ENCODE results near the gene UCP2.
A peak's percentile ranks its signal among the peaks of the same experiment; 100 is the strongest.

The UCP2 gene

DNA sequence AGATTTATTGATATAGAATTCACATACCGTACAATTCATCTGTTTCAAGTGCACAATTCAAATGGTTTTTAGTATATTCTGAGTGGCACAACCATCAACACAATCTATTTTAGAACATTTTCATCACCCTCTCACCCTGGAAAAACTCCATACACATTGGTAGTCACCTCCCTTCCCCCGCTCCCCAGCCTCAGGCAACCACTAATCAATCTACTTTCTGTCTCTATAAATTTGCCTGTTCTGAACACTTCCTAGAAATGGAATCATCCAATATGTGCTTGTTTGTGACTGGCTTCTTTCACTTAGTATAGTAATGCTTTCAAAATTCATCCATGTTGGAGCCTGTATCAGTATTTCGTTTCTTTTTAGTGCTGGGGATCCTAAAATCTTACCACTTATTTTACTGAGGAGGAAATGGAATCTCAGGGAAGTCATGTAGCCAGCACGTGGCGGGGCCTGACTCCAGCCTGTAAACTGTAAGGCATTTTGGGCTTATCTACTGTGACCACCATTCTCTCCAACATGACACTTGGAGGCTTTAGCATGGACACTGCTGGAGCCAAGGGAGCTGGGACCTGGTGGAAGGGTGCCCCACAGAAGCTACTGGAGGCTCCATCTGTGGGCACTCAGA is 27.1 kb upstream of the UCP2 start:
- DNase-seq: no peak

DNA sequence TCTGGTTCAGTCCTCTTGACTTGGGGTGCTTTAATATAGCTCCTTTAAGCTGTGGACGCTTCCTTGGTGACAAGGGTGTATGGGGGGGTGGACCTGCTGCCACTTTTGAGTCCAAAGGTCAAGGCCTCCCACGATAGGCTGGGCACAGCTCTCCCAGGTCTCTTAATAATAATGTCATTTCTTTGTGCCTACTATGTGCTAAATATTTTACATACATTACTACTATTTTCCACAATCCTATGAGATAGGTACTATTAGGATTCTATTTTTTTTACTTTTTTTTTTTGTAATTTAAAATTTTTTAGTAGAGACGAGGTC is 26.5 kb upstream of the UCP2 start:
- no peak for DNase-seq

DNA sequence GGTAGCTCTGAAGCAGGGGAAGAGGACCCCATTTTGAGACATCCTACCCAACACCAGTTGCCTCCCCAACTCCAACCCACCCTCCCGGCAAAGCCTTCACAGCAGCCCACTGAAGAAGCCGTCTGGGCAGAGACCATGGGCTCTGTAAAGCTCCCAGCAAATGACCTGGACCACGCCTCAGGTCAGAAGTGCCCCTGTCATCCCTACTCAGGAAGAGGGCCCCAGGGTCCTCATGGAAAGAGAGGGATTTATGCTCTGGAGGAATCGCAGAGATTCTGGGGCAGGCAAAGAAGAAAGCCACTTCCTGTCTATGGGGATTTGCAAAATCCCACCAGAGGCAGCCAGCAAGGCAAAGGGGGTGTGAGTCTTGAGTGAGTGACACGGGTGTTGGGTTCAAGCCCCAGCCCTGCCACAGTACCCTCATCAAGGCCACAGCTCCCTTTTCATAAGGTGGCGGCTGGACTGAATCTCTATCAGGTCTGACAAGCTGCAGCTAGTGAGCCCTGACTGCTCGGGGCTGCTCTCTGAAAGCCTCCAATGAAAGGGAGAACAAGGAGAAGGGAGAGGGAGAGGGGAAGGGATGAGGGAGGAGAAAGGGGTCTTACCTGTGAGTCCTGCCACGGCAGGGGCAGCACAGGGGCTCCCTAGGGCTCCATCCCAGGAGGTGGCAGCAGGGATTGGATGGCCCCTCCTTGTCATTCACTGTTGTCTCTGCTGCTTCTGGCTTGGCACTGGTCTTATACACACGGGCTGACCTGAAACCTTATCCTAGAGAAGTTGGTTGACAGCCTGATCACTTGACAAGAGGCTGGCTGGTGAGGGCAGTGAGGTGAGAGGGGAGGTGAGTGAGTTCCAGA is 26.0 kb upstream of the UCP2 start, which contains the start of gene UCP3:
Gene UCP3, minus strand, starts transcription at position 713 of the 857 bp plus-strand sequence. CDS start 2,043 bp downstream, outside the sequence.
- no peak for DNase-seq

DNA sequence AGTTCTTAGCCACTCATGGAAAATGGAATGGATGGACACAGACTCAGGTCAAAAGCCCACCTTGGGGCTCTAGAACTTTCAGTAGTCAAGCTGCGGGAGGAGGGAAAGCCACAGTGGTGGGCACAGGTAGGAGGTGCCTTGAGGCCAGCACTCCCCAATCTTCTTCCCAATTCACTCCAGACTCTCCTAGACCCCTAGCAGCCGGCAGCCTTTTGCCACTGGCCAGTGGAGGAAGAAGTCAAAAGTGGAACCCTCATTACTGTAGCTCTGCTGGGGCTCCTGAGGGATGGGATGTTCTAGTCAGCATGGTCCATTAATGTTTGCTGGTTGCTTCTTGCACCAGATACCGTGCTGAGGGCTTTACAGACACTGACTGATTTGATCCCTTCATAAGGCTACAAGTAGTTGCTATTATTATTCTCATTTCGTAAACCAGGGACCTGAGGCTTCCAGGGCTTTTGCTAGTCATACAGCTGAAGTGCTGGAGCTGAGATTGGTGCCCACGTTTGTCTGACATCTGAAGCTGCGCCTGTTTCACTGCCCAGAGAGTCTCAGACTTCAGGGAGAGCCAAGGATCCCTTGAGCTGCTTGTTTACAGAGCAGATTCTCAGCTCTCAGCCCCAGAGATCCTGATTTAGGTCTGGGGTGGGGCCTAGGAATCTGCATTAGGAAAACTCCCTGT is 25.2 kb upstream of the UCP2 start:
- DNase-seq: no peak

- DNase-seq: no peak
Observed at GRCh38 chr11:74006743-74007304, 24.2 kb upstream of the UCP2 start.

GRCh38 chr11:74005721-74006517 is 23.3 kb upstream of the UCP2 start:
- no peak for DNase-seq

DNA sequence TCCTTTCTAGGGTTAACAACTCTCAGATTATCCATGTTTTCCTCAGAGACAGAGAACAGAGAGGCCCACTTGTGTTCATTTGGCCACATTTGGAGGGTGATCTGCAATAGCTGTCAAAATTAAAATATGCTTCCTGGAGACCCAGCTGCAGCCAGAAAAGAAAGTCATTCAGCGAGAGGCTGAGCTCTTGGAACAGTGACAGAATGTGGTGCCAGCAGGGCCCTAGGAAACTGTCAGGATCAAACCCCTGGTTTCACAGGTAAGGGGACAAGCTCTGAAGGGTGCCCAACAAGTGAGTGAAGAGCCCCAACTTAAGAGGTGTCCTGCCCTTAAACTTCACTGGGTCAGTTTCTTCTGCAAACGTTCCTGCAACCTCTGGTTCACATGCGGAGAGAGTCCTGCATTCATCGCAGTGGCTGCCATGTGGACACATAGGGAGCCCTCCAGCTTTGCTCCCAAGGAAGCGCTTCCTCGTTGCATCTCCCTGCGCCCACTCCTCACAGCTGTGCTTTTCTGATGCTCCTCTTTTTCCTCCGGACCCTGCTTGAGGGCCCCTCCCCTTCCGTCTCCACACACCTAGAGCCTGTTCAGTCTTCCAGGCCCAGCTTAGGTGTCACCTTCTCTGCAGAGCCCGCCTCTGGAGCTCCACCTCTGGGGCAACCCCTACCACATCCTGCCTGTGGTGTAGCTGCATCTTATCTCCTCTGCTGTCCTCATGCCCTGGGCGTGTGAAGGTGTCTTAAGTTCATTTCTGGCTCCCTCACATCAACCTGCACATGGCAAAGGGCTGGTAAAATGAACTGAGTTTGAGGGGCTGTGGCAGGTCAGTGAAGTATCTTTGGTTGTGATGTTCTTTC is 22.3 kb upstream of the UCP2 start:
- peak; percentile 89 for DNase-seq

GRCh38 chr11:74004046-74004695 is 21.5 kb upstream of the UCP2 start:
- no peak for DNase-seq

DNA sequence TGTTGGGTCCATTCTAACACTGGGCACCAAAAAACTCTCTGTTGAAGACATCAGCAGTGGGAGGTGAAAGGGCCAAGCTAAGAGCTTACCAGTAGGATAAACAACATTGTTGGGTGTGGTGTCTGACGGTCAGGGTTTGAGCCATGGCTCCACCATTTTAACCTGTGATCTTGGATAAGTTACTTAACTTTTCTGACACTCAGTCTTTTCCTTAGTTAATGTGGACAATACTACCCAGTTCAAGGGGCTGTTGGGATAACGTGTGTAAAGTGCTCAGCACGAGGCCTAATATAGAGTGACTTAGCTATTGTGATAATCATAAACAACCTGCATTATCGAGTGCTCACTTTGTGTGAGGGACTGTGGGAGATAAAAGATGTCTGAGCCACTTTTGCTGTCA is 20.2 kb upstream of the UCP2 start:
- DNase-seq: no peak

DNA sequence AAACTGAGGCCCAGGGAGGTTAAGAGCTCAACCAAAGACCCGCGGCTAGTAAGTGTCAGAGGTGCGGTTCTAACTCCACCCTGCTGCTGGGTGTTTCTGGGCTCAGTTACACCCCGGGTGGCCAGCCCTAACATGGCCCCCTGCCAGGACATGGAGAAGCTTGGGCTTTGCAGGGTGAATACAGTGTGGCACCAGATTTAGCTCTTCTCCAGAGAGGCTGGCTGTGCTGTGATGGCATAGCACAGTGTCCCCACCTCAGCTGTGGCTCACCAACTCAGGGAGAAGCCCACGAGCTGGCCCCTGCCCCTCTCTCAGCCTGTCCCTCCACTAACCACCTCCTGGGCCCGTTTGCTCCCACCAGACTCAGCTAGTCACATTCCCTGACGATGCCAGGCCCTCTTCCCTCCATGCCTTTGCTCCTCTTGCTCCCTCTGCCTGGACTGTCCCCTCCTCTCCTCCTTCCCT is 19.2 kb upstream of the UCP2 start:
- no peak for DNase-seq

DNA sequence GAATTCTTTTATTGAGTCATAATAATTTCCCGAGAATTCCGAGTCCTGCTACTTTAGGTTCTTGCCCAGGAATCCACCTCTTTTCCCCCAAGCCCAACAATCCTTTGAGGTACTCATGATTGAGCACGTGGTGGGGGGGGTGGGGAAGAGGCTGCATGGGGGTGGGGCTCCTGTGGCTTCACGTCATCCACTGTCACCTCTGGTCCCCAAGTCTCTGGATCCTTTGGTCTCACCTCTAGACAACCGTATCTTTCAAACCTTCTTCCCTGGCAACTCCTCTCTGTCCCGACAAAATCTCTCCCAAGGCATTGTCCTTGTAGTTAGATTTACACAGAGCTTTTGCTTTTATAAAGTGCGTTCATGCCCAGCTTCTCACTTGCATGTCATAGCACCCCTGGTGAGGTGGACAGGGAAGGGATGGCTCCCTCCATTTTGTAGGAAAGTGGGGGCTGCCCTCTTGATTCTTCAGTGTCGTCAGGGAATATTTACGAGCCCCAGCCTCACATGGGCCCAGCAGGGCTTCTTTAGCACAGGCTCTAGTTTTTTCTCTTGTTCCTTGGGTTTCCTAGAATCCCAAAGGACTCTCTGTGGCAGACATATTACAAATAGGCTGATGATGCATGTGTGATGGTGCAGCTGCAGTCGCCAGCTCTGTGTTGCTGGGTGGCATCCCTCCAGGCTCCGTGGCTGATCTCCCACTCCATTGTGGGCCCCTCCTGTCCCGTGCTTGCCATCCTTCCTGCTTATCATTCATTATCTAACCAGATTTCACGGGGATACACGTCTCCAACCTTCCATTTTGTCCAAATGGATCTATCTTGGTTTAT is 17.9 kb upstream of the UCP2 start:
- DNase-seq: no peak

DNA sequence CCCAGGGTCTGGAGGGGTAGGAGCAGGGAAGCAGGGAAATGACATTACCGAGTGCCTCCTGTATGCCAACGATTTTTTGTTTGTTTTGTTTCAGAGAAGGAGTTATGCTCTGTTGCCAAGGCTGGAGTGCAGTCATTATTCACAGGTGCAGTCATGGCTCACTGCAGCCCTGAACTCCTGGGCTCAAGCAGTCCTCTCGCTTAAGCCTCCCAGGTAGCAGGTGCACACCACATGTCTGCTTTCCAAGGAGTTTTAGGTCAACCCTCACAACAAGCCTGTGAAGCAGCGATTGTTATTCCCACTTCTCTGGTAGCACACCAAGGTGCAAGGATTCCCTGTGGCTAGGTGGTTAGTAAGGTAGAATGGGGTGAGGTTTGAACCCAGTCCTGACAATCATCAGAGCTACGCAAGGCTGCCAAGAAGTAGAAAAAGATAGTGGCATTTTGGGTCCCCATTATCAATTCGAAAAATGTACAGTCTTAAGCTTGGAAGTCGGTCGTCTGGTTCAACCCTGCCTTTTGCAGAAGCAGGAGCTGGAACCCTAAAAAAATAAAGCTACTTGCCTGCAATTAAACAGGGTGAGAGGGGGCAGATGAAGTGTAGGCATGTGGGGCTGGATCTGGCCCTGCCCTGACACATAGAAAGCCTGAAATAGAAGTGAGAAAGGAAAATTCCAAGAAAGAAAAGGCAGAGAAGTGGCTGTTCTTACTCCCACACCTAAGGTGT is 17.1 kb upstream of the UCP2 start:
- DNase-seq: no peak

GRCh38 chr11:73998846-73999575 is 16.4 kb upstream of the UCP2 start:
- no peak for DNase-seq

DNA sequence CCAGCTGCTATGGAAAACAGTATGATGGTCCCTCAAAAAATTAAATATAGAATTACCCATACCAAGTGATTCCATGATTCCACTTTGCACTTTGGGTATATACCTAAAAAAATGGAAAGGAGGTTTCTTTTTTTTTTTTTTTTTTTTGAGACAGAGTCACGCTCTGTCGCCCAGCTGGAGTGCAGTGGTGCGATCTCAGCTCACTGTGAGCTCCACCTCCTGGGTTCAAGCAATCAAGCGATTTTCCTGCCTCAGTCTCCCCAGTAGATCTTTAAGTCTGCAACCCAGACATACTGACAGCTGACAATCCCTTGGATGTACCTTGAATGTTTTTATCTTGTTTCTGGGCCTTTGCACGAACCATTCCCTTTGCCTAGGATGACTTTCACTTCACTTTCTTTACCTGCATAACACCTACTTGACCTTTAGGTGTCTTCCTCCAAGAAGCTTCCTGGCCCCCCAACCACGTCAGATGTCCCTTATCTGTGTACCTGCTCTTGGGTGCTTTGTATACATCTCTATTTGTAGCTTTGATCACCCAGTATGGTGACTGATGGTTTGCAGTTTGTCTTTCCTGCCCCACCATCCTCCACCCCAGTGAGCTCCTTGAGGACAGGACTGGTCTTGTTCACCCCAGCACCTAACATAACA is 14.6 kb upstream of the UCP2 start:
- DNase-seq: no peak

DNA sequence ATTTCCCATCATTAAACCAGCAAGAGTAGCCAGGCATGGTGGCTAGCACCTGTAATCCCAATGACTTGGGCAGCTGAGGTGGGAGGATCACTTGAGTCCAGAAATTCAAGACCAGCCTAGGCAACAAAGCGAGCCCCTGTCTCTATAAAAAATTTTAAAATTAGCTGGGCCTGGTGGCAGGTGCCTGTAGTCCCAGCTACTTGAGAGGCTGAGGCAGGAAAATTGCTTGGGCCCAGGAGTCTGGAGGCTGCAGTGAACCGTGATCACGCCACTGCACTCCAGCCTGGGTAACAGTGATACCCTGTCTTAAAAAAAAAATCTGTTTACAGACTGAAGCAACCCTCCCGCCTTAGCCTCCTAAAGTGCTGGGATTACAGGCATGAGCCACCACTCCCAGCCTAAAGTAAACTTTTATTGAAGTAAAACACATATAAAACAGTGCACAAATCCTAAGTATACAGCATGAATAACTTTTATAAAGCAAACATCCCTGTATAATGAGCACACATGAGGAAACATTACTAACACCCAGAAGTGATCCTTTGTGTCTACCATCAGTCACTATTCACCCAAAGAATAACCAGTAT is 13.6 kb upstream of the UCP2 start:
- DNase-seq: no peak

DNA sequence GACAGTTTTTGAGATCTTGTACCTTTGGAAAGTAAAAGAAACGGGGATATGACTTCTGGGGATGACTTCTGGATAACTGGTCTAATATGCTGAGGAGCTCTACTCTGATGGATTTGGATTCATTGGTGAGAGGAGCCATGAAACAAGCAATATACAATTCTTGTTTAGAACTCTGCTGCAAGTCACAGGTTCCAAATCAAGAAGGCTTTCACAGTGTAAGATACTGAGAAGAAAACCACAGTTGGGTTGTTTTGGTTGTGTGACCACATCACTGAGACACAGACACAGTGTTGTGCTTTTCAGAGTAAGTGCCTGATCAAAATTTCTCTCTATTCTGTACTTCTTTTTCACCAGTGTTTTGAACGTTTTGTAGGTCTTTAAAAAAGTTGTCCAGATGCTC is 13.1 kb upstream of the UCP2 start:
- DNase-seq: peak; percentile 83

GRCh38 chr11:73995247-73995646 is 12.6 kb upstream of the UCP2 start:
- DNase-seq: peak; percentile 86

Measured in CD4-positive, alpha-beta T cell treated with Interleukin-10 for 1 hour (primary cell).